HFF-Myc (cell line): ENCODE data around the gene ELAVL1.

Experiments
- DNase-seq: peaks from one replicate; pipeline ENCODE4 v3.0.0-alpha.2; 2011; ENCODE audit warnings: low read depth; ENCODE audit errors: extremely low read depth
- H3K4me3 ChIP-seq: replicated peaks from 2 replicates; pipeline ENCODE4 v1.5.1; 2011; ENCODE audit warnings: low read depth, mild to moderate bottlenecking, control low read depth, low read length
- CTCF ChIP-seq: IDR thresholded peaks from 2 replicates; pipeline ENCODE4 v1.5.1; 2012; ENCODE audit warnings: mild to moderate bottlenecking, low read depth, low read length, control low read depth; ENCODE audit errors: missing control alignments

Gene ELAVL1

GRCh38 chr19:7911508-7912143 lies 93.8 kb downstream of the ELAVL1 start:
- DNase-seq: no peak
- TF ChIP-seq CTCF: no peak
- H3K4me3 ChIP-seq: no peak overlapping the region

- no peak for TF ChIP-seq CTCF
- no peak overlapping the region for H3K4me3 ChIP-seq
- DNase-seq: no peak
Observed at GRCh38 chr19:7910321-7911161, 94.9 kb downstream of the ELAVL1 start.

GRCh38 chr19:7909471-7910067 lies 95.9 kb downstream of the ELAVL1 start:
- no peak for TF ChIP-seq CTCF
- no peak overlapping the region for H3K4me3 ChIP-seq
- DNase-seq: no peak

GRCh38 chr19:7908742-7909461 lies 96.5 kb downstream of the ELAVL1 start:
- DNase-seq: no peak
- H3K4me3 ChIP-seq: no peak overlapping the region
- TF ChIP-seq CTCF: no peak
